Measurements from ENCODE around the gene SYN1.
"Not testable (repeated sequence)": the region's sequence is repeated elsewhere in the genome, so short reads cannot be mapped to it uniquely, and the experiment has no call there.

The SYN1 gene

GRCh38 chrX:47611926-47612325 is 7.7 kb downstream of the SYN1 start:
- no peak for DNase-seq (ENCODE audit: low read depth)
- H3K4me3 ChIP-seq (ENCODE audit: low read length), result no peak overlapping the region
- TF ChIP-seq, protein P1, sequence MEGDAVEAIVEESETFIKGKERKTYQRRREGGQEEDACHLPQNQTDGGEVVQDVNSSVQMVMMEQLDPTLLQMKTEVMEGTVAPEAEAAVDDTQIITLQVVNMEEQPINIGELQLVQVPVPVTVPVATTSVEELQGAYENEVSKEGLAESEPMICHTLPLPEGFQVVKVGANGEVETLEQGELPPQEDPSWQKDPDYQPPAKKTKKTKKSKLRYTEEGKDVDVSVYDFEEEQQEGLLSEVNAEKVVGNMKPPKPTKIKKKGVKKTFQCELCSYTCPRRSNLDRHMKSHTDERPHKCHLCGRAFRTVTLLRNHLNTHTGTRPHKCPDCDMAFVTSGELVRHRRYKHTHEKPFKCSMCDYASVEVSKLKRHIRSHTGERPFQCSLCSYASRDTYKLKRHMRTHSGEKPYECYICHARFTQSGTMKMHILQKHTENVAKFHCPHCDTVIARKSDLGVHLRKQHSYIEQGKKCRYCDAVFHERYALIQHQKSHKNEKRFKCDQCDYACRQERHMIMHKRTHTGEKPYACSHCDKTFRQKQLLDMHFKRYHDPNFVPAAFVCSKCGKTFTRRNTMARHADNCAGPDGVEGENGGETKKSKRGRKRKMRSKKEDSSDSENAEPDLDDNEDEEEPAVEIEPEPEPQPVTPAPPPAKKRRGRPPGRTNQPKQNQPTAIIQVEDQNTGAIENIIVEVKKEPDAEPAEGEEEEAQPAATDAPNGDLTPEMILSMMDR (conservative IDR thresholded peaks at IDR 0.05; ENCODE audit: low read depth, low read length), result no peak

- DNase-seq (ENCODE audit: low read depth), result no peak
- TF ChIP-seq, protein P1 (conservative IDR thresholded peaks at IDR 0.05; ENCODE audit: low read depth, low read length), result no peak
- no peak overlapping the region for H3K4me3 ChIP-seq (ENCODE audit: low read length)
These were observed 8.2 kb downstream of the SYN1 start for GRCh38 chrX:47611489-47611888.

GRCh38 chrX:47610511-47610910 is 9.1 kb downstream of the SYN1 start:
- no peak overlapping the region for H3K4me3 ChIP-seq (ENCODE audit: low read length)
- TF ChIP-seq, protein P1 (conservative IDR thresholded peaks at IDR 0.05; ENCODE audit: low read depth, low read length), result no peak
- DNase-seq (ENCODE audit: low read depth), result no peak

- DNase-seq (ENCODE audit: low read depth), result no peak
- TF ChIP-seq, protein P1 (conservative IDR thresholded peaks at IDR 0.05; ENCODE audit: low read depth, low read length), result no peak
- no peak overlapping the region for H3K4me3 ChIP-seq (ENCODE audit: low read length)
These were observed 11.4 kb downstream of the SYN1 start for GRCh38 chrX:47608130-47608810.

DNA sequence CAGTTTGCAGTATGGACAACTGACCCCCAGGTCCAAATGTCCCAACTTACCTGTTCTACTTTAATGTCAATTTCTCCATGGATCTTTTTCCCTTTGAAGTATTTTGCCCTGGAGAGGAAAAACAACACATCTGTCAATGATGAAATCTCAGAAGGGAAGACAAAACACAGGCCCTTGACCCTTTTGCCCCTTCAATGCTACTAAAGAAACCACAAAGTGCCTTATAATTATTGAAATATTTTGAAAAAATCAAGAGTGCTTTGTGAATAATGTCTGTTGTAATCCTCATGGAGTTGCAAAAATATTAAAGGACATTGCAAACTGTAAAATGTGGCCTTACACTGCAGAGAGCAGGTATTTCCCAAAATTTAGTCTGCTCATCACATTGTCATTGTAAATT is 12.6 kb downstream of the SYN1 start:
- TF ChIP-seq, protein P1 (conservative IDR thresholded peaks at IDR 0.05; ENCODE audit: low read depth, low read length), result no peak
- no peak overlapping the region for H3K4me3 ChIP-seq (ENCODE audit: low read length)
- DNase-seq (ENCODE audit: low read depth), result no peak

GRCh38 chrX:47605024-47605423 is 14.6 kb downstream of the SYN1 start:
- TF ChIP-seq, protein P1 (conservative IDR thresholded peaks at IDR 0.05; ENCODE audit: low read depth, low read length), result no peak
- no peak for DNase-seq (ENCODE audit: low read depth)

DNA sequence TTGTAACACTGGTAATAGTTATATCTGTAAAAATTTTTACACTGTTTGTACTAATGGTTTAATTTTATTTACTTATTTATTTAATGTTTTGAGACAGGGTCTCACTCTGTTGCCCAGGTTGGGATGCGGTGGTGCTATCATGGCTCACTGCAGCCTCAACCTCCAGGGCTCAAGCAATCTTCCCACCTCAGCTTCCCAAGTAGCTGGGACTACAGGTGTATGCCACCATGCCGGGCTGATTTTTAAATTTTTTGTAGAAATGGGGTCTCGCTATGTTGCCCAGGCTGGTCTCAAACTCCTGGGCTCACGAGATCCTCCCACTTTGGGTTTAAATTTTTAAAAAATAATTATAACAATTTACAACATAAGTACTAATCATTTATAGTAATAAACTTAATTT is 16.5 kb downstream of the SYN1 start:
- not testable (repeated sequence) for DNase-seq (ENCODE audit: low read depth); H3K4me3 ChIP-seq (ENCODE audit: low read length)

More at GRCh38 chrX:47605024-47605423, 14.6 kb downstream of the SYN1 start:
- no peak overlapping the region for H3K4me3 ChIP-seq (ENCODE audit: low read length)
